LNCaP clone FGC (cell line): ENCODE data around the gene MS4A6E.

ENCODE experiments used
- DNase-seq: peaks from one replicate; pipeline ENCODE4 v3.0.0-alpha.2; 2011; ENCODE audit warnings: low read depth
- H3K4me3 ChIP-seq: 2 replicates; pipeline ENCODE4 v1.5.1; 2011; ENCODE audit warnings: mild to moderate bottlenecking, low read depth, low read length, control low read depth
- TF ChIP-seq, protein P1 (sequence below): IDR thresholded peaks from 2 replicates; pipeline ENCODE4 v1.5.1; 2012; ENCODE audit warnings: mild to moderate bottlenecking; ENCODE audit not compliant: control insufficient read depth, insufficient read depth; ENCODE audit errors: extremely low read depth

MS4A6E gene

GRCh38 chr11:60336767-60337391 lies 9.8 kb downstream of the MS4A6E start:
- H3K4me3 ChIP-seq = no peak overlapping the region
- TF ChIP-seq, protein P1, sequence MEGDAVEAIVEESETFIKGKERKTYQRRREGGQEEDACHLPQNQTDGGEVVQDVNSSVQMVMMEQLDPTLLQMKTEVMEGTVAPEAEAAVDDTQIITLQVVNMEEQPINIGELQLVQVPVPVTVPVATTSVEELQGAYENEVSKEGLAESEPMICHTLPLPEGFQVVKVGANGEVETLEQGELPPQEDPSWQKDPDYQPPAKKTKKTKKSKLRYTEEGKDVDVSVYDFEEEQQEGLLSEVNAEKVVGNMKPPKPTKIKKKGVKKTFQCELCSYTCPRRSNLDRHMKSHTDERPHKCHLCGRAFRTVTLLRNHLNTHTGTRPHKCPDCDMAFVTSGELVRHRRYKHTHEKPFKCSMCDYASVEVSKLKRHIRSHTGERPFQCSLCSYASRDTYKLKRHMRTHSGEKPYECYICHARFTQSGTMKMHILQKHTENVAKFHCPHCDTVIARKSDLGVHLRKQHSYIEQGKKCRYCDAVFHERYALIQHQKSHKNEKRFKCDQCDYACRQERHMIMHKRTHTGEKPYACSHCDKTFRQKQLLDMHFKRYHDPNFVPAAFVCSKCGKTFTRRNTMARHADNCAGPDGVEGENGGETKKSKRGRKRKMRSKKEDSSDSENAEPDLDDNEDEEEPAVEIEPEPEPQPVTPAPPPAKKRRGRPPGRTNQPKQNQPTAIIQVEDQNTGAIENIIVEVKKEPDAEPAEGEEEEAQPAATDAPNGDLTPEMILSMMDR = no peak
- DNase-seq = no peak

GRCh38 chr11:60338053-60338452 lies 11.0 kb downstream of the MS4A6E start:
- no peak for DNase-seq
- TF ChIP-seq, protein P1 = no peak
- no peak overlapping the region for H3K4me3 ChIP-seq

DNA sequence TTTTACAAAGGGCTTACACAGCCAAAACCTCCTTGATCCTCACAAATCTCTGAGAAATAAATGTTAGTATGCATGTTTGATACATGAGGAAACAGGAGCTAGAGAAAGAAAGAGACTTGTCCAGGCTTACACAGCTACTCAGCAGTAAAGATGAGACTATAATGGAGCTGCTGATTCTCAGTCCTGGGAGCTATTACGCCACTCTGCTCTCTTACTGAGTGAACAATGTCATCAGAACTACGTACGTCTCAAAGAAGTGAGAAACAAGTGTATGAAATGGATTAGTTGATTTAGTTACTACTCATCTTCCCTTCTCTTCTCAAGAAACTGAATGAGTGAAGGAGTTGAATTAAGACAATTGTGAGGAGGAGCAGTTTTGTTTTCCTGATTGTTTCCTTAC lies 12.3 kb downstream of the MS4A6E start:
- no peak for DNase-seq
- TF ChIP-seq, protein P1 = no peak
- H3K4me3 ChIP-seq = no peak overlapping the region

DNA sequence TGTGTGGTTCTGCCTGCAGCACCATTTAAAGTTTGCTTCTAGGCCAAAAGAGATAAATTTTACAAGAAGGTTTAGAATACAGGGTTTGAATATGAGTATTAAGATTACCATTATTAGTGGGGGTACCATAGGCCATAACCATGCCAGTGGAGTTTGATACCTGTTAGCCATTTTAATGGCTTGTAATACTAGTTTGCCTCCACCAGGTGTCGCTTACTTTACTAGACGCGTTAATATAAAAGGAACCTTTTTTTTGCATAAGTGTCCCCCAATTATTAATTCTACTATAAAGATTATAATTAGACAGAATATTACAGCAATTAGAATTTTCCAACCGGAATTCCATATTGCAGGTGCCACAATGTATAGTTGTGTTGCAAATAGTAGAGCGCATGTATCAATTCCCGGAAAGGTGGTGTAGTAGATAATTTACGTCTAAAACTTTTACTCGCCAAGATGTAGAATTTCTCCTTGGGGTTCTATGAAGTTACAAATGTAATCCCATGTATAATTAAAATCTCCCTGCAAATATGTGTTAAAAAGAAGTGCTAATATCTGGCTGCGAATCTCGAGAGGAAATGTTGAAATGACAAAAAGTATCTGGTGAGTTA lies 16.1 kb downstream of the MS4A6E start:
- TF ChIP-seq, protein P1 = peak; percentile 63
- DNase-seq = no peak
- H3K4me3 ChIP-seq = no peak overlapping the region

- no peak overlapping the region for H3K4me3 ChIP-seq
- TF ChIP-seq, protein P1 = no peak
- DNase-seq = no peak
Observed at GRCh38 chr11:60344146-60344545, 17.1 kb downstream of the MS4A6E start.

DNA sequence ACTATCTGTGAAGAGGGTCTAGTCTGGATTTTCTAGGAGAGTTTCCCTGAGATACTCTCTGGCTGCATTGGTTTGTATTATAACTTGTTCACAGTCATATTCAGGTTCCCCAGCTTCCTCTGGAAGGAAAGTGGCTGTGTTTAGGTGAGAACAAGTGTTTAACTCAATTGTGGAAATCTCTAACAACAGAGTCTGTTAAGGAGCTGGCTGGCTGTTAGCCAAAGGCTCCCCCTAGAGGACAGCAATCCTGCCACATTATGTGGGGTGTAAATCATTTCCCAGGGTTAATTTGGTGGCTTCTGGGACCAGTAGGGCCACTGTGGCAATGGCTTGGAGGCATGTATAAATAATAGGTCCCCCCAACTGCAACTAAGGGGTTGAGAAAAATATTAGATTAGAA lies 18.4 kb downstream of the MS4A6E start:
- DNase-seq = no peak
- no peak overlapping the region for H3K4me3 ChIP-seq
- TF ChIP-seq, protein P1 = peak; percentile 36
